Measurements from ENCODE around the gene FANCC. TPM values are rescaled to one million over a fixed set of nuclear protein-coding genes. Genes with fewer than 3 reads are reported as not detected.
"Not testable (repeated sequence)": the region's sequence is repeated elsewhere in the genome, so short reads cannot be mapped to it uniquely, and the experiment has no call there.

The FANCC gene
- total and polyA plus RNA-seq, 3 donors from 2014 or later = 30.7 to 38.5 (median 35.1) TPM

DNA sequence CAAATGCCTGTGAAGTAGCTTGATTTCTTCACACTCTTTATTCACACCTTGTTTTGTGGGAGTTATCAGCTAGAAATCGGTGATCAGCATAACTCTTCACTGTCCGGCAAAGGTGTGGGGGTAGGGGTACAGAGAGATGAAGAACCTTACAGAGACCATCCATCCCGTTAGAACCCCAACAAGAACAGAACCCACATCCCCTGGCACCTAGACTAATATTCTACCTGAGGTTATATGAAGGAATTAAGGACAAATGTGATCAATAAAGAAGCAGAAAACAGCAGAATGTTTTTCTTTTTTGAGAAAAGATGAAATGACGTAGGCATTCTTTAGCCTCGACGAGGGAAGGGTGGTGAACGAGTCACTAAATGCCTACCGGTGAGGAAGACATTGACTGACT, 44.7 kb downstream of the FANCC start:
- no peaks in the 10 kb centered on the region for H3K27me3 ChIP-seq
- TF ChIP-seq, protein P1, sequence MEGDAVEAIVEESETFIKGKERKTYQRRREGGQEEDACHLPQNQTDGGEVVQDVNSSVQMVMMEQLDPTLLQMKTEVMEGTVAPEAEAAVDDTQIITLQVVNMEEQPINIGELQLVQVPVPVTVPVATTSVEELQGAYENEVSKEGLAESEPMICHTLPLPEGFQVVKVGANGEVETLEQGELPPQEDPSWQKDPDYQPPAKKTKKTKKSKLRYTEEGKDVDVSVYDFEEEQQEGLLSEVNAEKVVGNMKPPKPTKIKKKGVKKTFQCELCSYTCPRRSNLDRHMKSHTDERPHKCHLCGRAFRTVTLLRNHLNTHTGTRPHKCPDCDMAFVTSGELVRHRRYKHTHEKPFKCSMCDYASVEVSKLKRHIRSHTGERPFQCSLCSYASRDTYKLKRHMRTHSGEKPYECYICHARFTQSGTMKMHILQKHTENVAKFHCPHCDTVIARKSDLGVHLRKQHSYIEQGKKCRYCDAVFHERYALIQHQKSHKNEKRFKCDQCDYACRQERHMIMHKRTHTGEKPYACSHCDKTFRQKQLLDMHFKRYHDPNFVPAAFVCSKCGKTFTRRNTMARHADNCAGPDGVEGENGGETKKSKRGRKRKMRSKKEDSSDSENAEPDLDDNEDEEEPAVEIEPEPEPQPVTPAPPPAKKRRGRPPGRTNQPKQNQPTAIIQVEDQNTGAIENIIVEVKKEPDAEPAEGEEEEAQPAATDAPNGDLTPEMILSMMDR (IDR thresholded peaks at IDR 0.05) = no peak
- no peak for TF ChIP-seq POLR2A (IDR thresholded peaks at IDR 0.05)
- H3K36me3 ChIP-seq (ENCODE audit: low read depth, missing control alignments) = no peaks in the 10 kb centered on the region
- no peak overlapping the region for H3K27ac ChIP-seq
- no peak overlapping the region for H3K4me3 ChIP-seq
- 97 to 98% methylated on average over 8 of the region's 8 CpGs for WGBS, 2 donors
- H3K4me1 ChIP-seq = no peaks in the 10 kb centered on the region
- intact Hi-C loops (cut with DNase I; ENCODE audit: low total_unique reads) = no loop called here
- no peaks in the 10 kb centered on the region for H3K9me3 ChIP-seq
- no peak for DNase-seq

DNA sequence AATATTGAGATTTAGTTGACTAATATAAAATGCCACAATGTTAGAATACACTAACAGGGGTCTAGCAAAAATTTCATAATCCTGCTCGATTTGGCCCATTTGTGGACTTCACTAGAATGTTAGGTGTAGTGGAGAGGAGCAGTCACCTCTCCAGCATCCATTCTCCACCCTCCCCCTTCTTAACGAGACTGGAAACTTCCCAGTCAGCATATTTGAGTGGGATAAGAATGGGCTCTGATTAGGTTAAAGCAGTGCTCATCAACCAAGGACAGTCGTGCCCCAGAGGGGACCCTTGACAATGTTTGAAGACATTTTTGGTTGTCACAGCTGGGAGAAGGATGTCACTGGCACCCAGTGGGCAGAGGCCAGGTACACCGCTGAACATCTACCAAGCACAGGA, 46.7 kb downstream of the FANCC start:
- H3K27ac ChIP-seq = no peak overlapping the region
- H3K4me1 ChIP-seq = no peaks in the 10 kb centered on the region
- TF ChIP-seq, protein P1 (IDR thresholded peaks at IDR 0.05) = no peak
- no peak for TF ChIP-seq POLR2A (IDR thresholded peaks at IDR 0.05)
- intact Hi-C loops (cut with DNase I; ENCODE audit: low total_unique reads) = no loop called here
- H3K36me3 ChIP-seq (ENCODE audit: low read depth, missing control alignments) = no peaks in the 10 kb centered on the region
- WGBS, 2 donors = 81 to 84% methylated on average over 4 of the region's 4 CpGs
- no peak for DNase-seq
- H3K27me3 ChIP-seq = no peaks in the 10 kb centered on the region
- no peaks in the 10 kb centered on the region for H3K9me3 ChIP-seq
- H3K4me3 ChIP-seq = no peak overlapping the region

DNA sequence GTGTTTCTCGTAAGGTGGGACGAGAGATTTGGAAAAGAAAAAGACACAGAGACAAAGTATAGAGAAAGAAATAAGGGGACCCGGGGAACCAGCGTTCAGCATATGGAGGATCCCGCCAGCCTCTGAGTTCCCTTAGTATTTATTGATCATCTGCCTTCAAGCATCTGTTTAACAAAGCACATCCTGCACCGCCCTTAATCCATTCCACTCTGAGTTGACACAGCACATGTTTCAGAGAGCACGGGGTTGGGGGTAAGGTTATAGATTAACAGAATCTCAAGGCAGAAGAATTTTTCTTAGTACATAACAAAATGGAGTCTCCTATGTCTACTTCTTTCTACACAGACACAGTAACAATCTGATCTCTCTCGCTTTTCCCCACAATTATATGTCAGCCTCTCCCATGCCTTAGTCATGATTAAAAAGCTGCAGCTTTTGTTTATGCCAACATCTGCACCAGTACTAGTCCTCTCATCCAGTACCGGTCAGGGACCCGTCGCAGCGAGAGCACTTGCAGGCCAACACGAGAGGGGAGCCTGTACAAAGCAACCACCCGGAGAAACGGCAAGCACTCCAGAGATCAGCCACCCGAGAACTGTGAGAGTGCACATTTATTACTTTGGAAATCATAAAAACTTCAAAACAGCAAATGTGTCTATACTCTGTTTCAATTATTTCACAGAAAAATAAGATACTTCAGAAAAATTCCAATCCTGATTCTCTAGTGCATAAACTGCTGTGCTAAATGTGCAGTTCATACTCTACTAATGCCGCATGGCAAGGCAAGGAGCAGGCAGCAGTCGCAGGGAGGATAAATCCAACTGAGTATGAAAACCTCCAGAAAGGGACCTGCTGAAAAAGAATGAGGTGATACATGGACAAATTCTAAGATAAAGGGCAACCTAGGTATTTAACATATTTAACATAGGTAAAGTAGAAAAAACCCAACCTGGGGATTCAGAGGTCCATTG, 47.4 kb downstream of the FANCC start:
- intact Hi-C loops (cut with DNase I; ENCODE audit: low total_unique reads); H3K4me3 ChIP-seq; H3K27me3 ChIP-seq; DNase-seq; H3K9me3 ChIP-seq; H3K36me3 ChIP-seq (ENCODE audit: low read depth, missing control alignments); H3K27ac ChIP-seq; H3K4me1 ChIP-seq: not testable (repeated sequence)
- 82 to 84% methylated on average over 18 of the region's 18 CpGs for WGBS, 2 donors

DNA sequence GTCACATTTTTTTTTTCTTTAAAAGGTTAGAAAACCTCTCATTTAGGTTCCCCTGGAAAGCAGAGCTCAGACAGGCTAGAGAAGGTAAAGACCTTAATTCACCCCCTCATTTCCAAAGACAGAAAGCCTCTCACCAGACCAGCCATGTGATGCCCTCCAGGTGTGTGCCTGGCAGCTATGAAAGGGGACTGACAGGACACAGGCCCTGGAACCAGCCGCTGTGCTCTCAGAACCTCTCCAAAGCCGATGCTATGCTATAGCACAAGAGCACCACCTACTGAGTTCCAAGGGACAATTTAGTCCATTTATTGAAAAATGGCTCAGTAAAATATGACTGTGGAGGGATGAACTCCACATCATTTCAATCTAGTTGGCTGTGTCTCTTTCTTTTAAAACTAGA, 48.8 kb downstream of the FANCC start:
- TF ChIP-seq, protein P1 (IDR thresholded peaks at IDR 0.05) = peak in 1 of 3 experiments; percentile 19
- no peak for TF ChIP-seq POLR2A (IDR thresholded peaks at IDR 0.05)
- peak; percentile 32 for DNase-seq

DNA sequence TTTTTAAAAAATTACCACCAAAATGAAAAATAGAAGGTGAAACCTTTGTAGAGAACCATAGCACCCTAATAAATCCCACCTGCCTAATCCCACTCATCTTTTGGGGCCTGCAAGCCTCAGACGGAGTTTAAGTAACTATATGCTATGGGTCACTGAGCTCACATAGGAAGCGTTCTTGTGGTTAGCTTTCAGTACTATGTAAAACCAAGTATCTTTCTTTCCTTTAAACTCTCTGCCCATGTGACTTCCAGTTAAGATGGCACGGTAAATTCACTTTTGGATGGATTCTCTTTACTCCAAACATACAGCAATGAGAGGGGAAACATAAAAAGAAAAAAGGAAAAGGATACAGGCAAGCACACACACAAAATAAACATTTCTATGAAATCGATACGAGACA, 50.9 kb downstream of the FANCC start:
- Histone ChIP-seq H3K4me3 (no peak overlapping the region), H3K27ac (no peak overlapping the region), H3K9me3 (no peaks in the 10 kb centered on the region), H3K4me1 (no peaks in the 10 kb centered on the region), H3K36me3 (ENCODE audit: low read depth, missing control alignments) (no peaks in the 10 kb centered on the region), H3K27me3 (no peaks in the 10 kb centered on the region)
- no peak for DNase-seq
- TF ChIP-seq POLR2A (IDR thresholded peaks at IDR 0.05) = no peak
- TF ChIP-seq, protein P1 (IDR thresholded peaks at IDR 0.05) = no peak
- intact Hi-C loops (cut with DNase I; ENCODE audit: low total_unique reads) = no loop called here
- WGBS, 2 donors = 95% methylated on average over 5 of the region's 5 CpGs

More for the DNA sequence above, 48.8 kb downstream of the FANCC start:
- H3K4me1 ChIP-seq = no peaks in the 10 kb centered on the region
- H3K27ac ChIP-seq = no peak overlapping the region
- no peak overlapping the region for H3K4me3 ChIP-seq
- no peaks in the 10 kb centered on the region for H3K27me3 ChIP-seq
- no peaks in the 10 kb centered on the region for H3K9me3 ChIP-seq
- H3K36me3 ChIP-seq (ENCODE audit: low read depth, missing control alignments) = no peaks in the 10 kb centered on the region
- 47 to 63% methylated on average over 2 of the region's 2 CpGs for WGBS, 2 donors
- intact Hi-C loops (cut with DNase I; ENCODE audit: low total_unique reads) = no loop called here
